Measurements from ENCODE around the gene PRPF40A.

Gene PRPF40A

GRCh38 chr2:152648336-152648735 lies 68.9 kb downstream of the PRPF40A start:
- no peak for DNase-seq

GRCh38 chr2:152647552-152647951 lies 69.7 kb downstream of the PRPF40A start:
- peak; percentile 43 for DNase-seq

GRCh38 chr2:152646775-152647174 lies 70.5 kb downstream of the PRPF40A start:
- DNase-seq = no peak

- no peak for DNase-seq
Measured at GRCh38 chr2:152646264-152646663, 71.0 kb downstream of the PRPF40A start.

- DNase-seq = no peak
Measured at GRCh38 chr2:152644189-152644873, 72.9 kb downstream of the PRPF40A start.

- no peak for DNase-seq
Measured at GRCh38 chr2:152638590-152638989, 78.7 kb downstream of the PRPF40A start.

GRCh38 chr2:152638056-152638455 lies 79.2 kb downstream of the PRPF40A start:
- DNase-seq = no peak

- DNase-seq = no peak
Measured at GRCh38 chr2:152637251-152637650, 80.0 kb downstream of the PRPF40A start.

GRCh38 chr2:152635635-152636298 lies 81.5 kb downstream of the PRPF40A start:
- peak; percentile 74 for DNase-seq

GRCh38 chr2:152632736-152633135 lies 84.5 kb downstream of the PRPF40A start:
- DNase-seq = no peak

- DNase-seq = no peak
Measured at GRCh38 chr2:152630466-152630865, 86.8 kb downstream of the PRPF40A start.

GRCh38 chr2:152629202-152629601 lies 88.1 kb downstream of the PRPF40A start:
- no peak for DNase-seq

GRCh38 chr2:152627351-152627957 lies 89.8 kb downstream of the PRPF40A start:
- DNase-seq = no peak

GRCh38 chr2:152626911-152627339 lies 90.3 kb downstream of the PRPF40A start:
- DNase-seq = no peak

GRCh38 chr2:152624805-152625204 lies 92.5 kb downstream of the PRPF40A start:
- no peak for DNase-seq

GRCh38 chr2:152623775-152624174 lies 93.5 kb downstream of the PRPF40A start:
- DNase-seq = no peak

GRCh38 chr2:152623076-152623740 lies 94.1 kb downstream of the PRPF40A start:
- DNase-seq = no peak

GRCh38 chr2:152622219-152622618 lies 95.0 kb downstream of the PRPF40A start:
- peak; percentile 46 for DNase-seq

GRCh38 chr2:152620985-152621384 lies 96.3 kb downstream of the PRPF40A start:
- no peak for DNase-seq

- DNase-seq = no peak
Measured at GRCh38 chr2:152620208-152620607, 97.1 kb downstream of the PRPF40A start.

GRCh38 chr2:152618193-152618564 lies 99.1 kb downstream of the PRPF40A start:
- no peak for DNase-seq

GRCh38 chr2:152617456-152618192 lies 99.6 kb downstream of the PRPF40A start:
- no peak for DNase-seq

GRCh38 chr2:152615177-152615576 lies 102.1 kb downstream of the PRPF40A start:
- no peak for DNase-seq
